Kidney (tissue), 14 donors: Measurements from ENCODE around the gene PIKFYVE. TPM values are rescaled to one million over a fixed set of nuclear protein-coding genes. Genes with fewer than 3 reads are reported as not detected.

ENCODE experiments used
- DNase-seq, 5 donors: peaks; one replicate each; pipeline ENCODE4 v3.0.0-alpha.2; 2013 to 2020
- FAIRE-seq: peaks from 2 replicates; lab custom pipeline; 2012; peaks lifted over from hg19 to GRCh38; lab: Jason Lieb, UNC
- H3K27ac ChIP-seq, 2 donors: one replicate each; pipeline ENCODE4 v1.7.0; 2013; ENCODE audit warnings: low read depth in 2 of 2, low read length in 2 of 2, inconsistent platforms in 1 of 2
- H3K27me3 ChIP-seq: one replicate; pipeline ENCODE4 v1.7.1; 2013; ENCODE audit warnings: low read length, inconsistent platforms; ENCODE audit not compliant: control insufficient read depth, insufficient read depth
- H3K36me3 ChIP-seq, 3 donors: one replicate each; pipeline versions ENCODE4 v1.7.0 to v1.7.1; 2013; ENCODE audit warnings: low read length in 3 of 3, control low read depth in 1 of 3, inconsistent platforms in 1 of 3; ENCODE audit not compliant: insufficient read depth in 3 of 3, control insufficient read depth in 2 of 3
- H3K4me1 ChIP-seq, 3 donors: one replicate each; pipeline versions ENCODE4 v1.7.0 to v1.7.1; 2013; ENCODE audit warnings: low read length in 3 of 3, inconsistent platforms in 1 of 3, low read depth in 1 of 3; ENCODE audit not compliant: control insufficient read depth in 2 of 3, insufficient read depth in 2 of 3
- H3K4me3 ChIP-seq, 3 donors: one replicate each; pipeline versions ENCODE4 v1.7.0 to v1.8.1; 2013; ENCODE audit warnings: low read length in 3 of 3, control low read depth in 1 of 3, inconsistent platforms in 1 of 3
- H3K9ac ChIP-seq, 3 donors: one replicate each; pipeline versions ENCODE4 v1.7.0 to v1.7.1; 2013; ENCODE audit warnings: low read length in 3 of 3, control low read depth in 1 of 3, inconsistent platforms in 1 of 3
- H3K9me3 ChIP-seq, 3 donors: one replicate each; pipeline versions ENCODE4 v1.7.0 to v1.7.1; 2013; ENCODE audit warnings: low read length in 3 of 3, control low read depth in 1 of 3, inconsistent platforms in 1 of 3; ENCODE audit not compliant: control insufficient read depth in 2 of 3, insufficient read depth in 1 of 3
- intact Hi-C: fragments of 100-400 bp; cut with DNase I; formaldehyde crosslinking; loops from one replicate; pipeline ENCODE4 v1.11.1; 2022
- polyA plus RNA-seq: library from polyadenylated mRNA; stranded (reverse); fragments of 350-450 nt; fragmentation: Illumina TruSeq; extraction: RNeasy Lipid Tissue Mini Kit (QIAGEN cat#74804); gene quantifications from one replicate; pipeline ENCODE4 v1.2.3, GENCODE V29; 2014; ENCODE audit warnings: low read depth, low replicate concordance; ENCODE audit not compliant: insufficient read depth
- total RNA-seq: library from RNA; stranded (reverse); fragmentation: NEBNext Ultra II Directional; extraction: Animal tissue kit (Norgen Biotek cat#: 25700); gene quantifications from one replicate; pipeline ENCODE4 v1.2.1, GENCODE V29; 2021
- TF ChIP-seq, protein P1 (sequence below): IDR thresholded peaks from 3 replicates; pipeline ENCODE4 v1.5.1; 2012; ENCODE audit warnings: mild to moderate bottlenecking, moderate library complexity, borderline replicate concordance; ENCODE audit not compliant: insufficient read depth; ENCODE audit errors: extremely low read depth
- donor health status: control.
- donor health status: control.
- donor health status: control.
- donor health status: control.
- donor health status: control.
- donor health status: DM: yes; HTN: yes; CAD: no.
- donor health status: Normal renal cell carcinoma (clear cell type).

The PIKFYVE gene
- total and polyA plus RNA-seq, 2 donors from 2014 or later = 3.4 to 31.5 TPM

GRCh38 chr2:208304695-208305094 is 38.6 kb downstream of the PIKFYVE start:
- no peaks in the 10 kb centered on the region for H3K9me3 ChIP-seq
- H3K9ac ChIP-seq = no peak overlapping the region
- DNase-seq = no peak
- no peak overlapping the region for H3K27ac ChIP-seq
- H3K36me3 ChIP-seq = peaks cover 9 to 29% (median 18%) of the 10 kb centered on the region in 3 donors
- H3K27me3 ChIP-seq = no peaks in the 10 kb centered on the region
- no peaks in the 10 kb centered on the region for H3K4me1 ChIP-seq
- FAIRE-seq = no peak
- TF ChIP-seq, protein P1, sequence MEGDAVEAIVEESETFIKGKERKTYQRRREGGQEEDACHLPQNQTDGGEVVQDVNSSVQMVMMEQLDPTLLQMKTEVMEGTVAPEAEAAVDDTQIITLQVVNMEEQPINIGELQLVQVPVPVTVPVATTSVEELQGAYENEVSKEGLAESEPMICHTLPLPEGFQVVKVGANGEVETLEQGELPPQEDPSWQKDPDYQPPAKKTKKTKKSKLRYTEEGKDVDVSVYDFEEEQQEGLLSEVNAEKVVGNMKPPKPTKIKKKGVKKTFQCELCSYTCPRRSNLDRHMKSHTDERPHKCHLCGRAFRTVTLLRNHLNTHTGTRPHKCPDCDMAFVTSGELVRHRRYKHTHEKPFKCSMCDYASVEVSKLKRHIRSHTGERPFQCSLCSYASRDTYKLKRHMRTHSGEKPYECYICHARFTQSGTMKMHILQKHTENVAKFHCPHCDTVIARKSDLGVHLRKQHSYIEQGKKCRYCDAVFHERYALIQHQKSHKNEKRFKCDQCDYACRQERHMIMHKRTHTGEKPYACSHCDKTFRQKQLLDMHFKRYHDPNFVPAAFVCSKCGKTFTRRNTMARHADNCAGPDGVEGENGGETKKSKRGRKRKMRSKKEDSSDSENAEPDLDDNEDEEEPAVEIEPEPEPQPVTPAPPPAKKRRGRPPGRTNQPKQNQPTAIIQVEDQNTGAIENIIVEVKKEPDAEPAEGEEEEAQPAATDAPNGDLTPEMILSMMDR = no peak
- intact Hi-C loops = no loop called here
- H3K4me3 ChIP-seq = no peak overlapping the region

- DNase-seq (no peak), FAIRE-seq (no peak)
- no peaks in the 10 kb centered on the region for H3K4me1 ChIP-seq
- H3K9ac ChIP-seq = no peak overlapping the region
- intact Hi-C loops = no loop called here
- H3K27ac ChIP-seq = no peak overlapping the region
- no peaks in the 10 kb centered on the region for H3K9me3 ChIP-seq
- peaks cover 5 to 26% (median 12%) of the 10 kb centered on the region in 3 donors for H3K36me3 ChIP-seq
- H3K4me3 ChIP-seq = no peak overlapping the region
- TF ChIP-seq, protein P1 = no peak
- H3K27me3 ChIP-seq = no peaks in the 10 kb centered on the region
Measured at GRCh38 chr2:208306291-208306690, 40.2 kb downstream of the PIKFYVE start.

DNA sequence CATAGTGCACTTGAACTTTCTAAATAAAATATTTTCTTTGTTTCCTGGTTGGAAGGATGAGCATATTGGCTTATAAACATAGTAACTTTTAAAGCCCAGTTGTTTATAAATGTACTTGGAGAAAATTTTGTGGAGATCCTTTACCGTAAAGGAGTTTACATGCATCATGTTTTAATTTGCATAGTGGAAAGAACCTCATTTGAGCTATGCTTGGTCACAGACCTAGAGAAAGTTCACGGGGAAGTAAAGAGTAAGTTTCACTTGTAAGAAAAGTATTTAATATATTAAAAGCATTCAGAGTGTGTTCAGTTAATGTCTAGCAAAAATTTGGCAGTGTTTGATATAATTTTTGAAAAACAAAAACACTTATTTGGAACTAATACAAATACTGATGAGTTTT is 45.3 kb downstream of the PIKFYVE start:
- TF ChIP-seq, protein P1 = no peak
- Histone ChIP-seq H3K9ac (no peak overlapping the region), H3K9me3 (no peaks in the 10 kb centered on the region), H3K27me3 (no peaks in the 10 kb centered on the region), H3K4me1 (no peaks in the 10 kb centered on the region), H3K4me3 (no peak overlapping the region), H3K36me3 (peaks cover 6 to 14% (median 9%) of the 10 kb centered on the region in 3 donors), H3K27ac (no peak overlapping the region)
- intact Hi-C loops = no loop called here
- DNase-seq = no peak
- no peak for FAIRE-seq

DNA sequence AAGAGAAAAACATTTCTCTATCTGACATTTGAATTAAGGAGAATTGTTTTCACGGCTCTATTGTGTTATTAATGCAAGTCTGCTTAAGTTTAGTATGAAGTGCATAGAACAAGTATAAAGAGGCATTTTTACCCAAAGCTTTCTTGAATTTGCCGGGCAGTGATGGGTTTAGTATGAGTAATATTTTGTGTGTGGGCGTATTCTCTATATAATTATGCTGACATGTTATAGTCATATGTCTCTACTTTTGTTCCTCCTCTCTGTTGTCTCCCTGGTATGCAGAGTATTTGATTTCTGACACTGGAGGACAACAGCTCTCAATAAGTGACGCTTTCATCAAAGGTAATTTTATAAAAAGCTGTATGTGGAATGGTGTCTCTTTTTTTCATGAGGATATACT is 45.9 kb downstream of the PIKFYVE start:
- Histone ChIP-seq H3K4me3 (no peak overlapping the region), H3K4me1 (no peaks in the 10 kb centered on the region), H3K9ac (no peak overlapping the region), H3K9me3 (no peaks in the 10 kb centered on the region), H3K27me3 (no peaks in the 10 kb centered on the region), H3K27ac (no peak overlapping the region), H3K36me3 (peaks cover 6 to 13% (median 7%) of the 10 kb centered on the region in 3 donors)
- intact Hi-C loops = no loop called here
- FAIRE-seq (no peak), DNase-seq (no peak)
- TF ChIP-seq, protein P1 = no peak
